Left cardiac atrium (tissue), 4 donors: ENCODE results near the gene YPEL5. TPM values are rescaled to one million over a fixed set of nuclear protein-coding genes. Genes with fewer than 3 reads are reported as not detected.
"Not testable (repeated sequence)": the region's sequence is repeated elsewhere in the genome, so short reads cannot be mapped to it uniquely, and the experiment has no call there.

Source experiments
- ATAC-seq, 2 donors: fragments of 200-7000 bp; cut with Tn5 transposase; one replicate each; pipeline ENCODE4 v1.9.1; 2020; ENCODE audit warnings: mild to moderate bottlenecking in 2 of 2, moderate library complexity in 2 of 2
- DNase-seq: peaks from one replicate; pipeline ENCODE4 v3.0.0-alpha.2; 2020
- intact Hi-C, 2 donors: fragments of 100-400 bp; cut with DNase I; formaldehyde crosslinking; loops; one replicate each; pipeline versions ENCODE4 v1.14.1 to v1.15.1; 2022 to 2023
- total RNA-seq, 2 donors: library from RNA; stranded (reverse); fragmentation: NEBNext Ultra II Directional; extraction: Animal tissue kit (Norgen Biotek cat#: 25700); gene quantifications; one replicate each; pipeline ENCODE4 v1.2.1, GENCODE V29; 2021
- donor health status: DM: no; HTN: yes; CAD: no.
- donor health status: DM: no; HTN: yes; CAD: no; lungs with severe emphysema.
- donor health status: DM: yes; HTN: yes; CAD: no.
- donor health status: Dilated cardiomyopathy.

YPEL5 gene
- total RNA-seq, 2 donors from 2014 or later, result 54.0 to 55.2 TPM

GRCh38 chr2:30134582-30134981 is 12.2 kb upstream of the YPEL5 start:
- ATAC-seq (no peak), DNase-seq (no peak)
- intact Hi-C loops, result no loop called here

- DNase-seq (no peak), ATAC-seq (no peak)
- intact Hi-C loops, result no loop called here
Observed at GRCh38 chr2:30135541-30135940, 11.3 kb upstream of the YPEL5 start.

- ATAC-seq, result no peak
- no peak for DNase-seq
- intact Hi-C loops, result no loop called here
Observed at GRCh38 chr2:30136764-30137444, 9.9 kb upstream of the YPEL5 start.

GRCh38 chr2:30139131-30139870 is 7.5 kb upstream of the YPEL5 start:
- ATAC-seq, result no peak
- intact Hi-C loops, result no loop called here
- no peak for DNase-seq

GRCh38 chr2:30141136-30141535 is 5.7 kb upstream of the YPEL5 start:
- DNase-seq (no peak), ATAC-seq (no peak)
- intact Hi-C loops, result no loop called here

GRCh38 chr2:30144260-30144659 is 2.5 kb upstream of the YPEL5 start:
- no peak for DNase-seq
- intact Hi-C loops, result no loop called here
- no peak for ATAC-seq

- ATAC-seq, DNase-seq, intact Hi-C loops: not testable (repeated sequence)
Observed at GRCh38 chr2:30144951-30145350, 1.9 kb upstream of the YPEL5 start.

- ATAC-seq (no peak), DNase-seq (no peak)
- intact Hi-C loops, result no loop called here
Observed at GRCh38 chr2:30145826-30146336, 926 bp upstream of the YPEL5 start.

GRCh38 chr2:30147196-30147714 is 448 bp downstream of the YPEL5 start:
- peak; percentile 4 for ATAC-seq
- intact Hi-C loops, result no loop called here
- peak; percentile 47 for DNase-seq

GRCh38 chr2:30147715-30148610 is 1.2 kb downstream of the YPEL5 start:
- peak; percentile 86 for DNase-seq
- peak; percentile 36 to 39 for ATAC-seq
- intact Hi-C loops, result no loop called here

GRCh38 chr2:30148850-30149249 is 2.0 kb downstream of the YPEL5 start:
- DNase-seq, result no peak
- no peak for ATAC-seq
- intact Hi-C loops, result no loop called here

- ATAC-seq, result no peak
- intact Hi-C loops, result no loop called here
- DNase-seq, result no peak
Observed at GRCh38 chr2:30149513-30149912, 2.7 kb downstream of the YPEL5 start.

GRCh38 chr2:30149976-30150375 is 3.2 kb downstream of the YPEL5 start:
- intact Hi-C loops, result no loop called here
- no peak for ATAC-seq
- no peak for DNase-seq

- intact Hi-C loops, result no loop called here
- ATAC-seq (no peak), DNase-seq (no peak)
Observed at GRCh38 chr2:30150786-30151185, 4.0 kb downstream of the YPEL5 start.

- ATAC-seq (no peak), DNase-seq (no peak)
- intact Hi-C loops, result no loop called here
Observed at GRCh38 chr2:30152385-30152784, 5.6 kb downstream of the YPEL5 start.

- intact Hi-C loops, result no loop called here
- no peak for ATAC-seq
Observed at GRCh38 chr2:30155202-30155601, 8.4 kb downstream of the YPEL5 start.

GRCh38 chr2:30155889-30156658 is 9.3 kb downstream of the YPEL5 start:
- ATAC-seq, result no peak
- intact Hi-C loops, result no loop called here

More at GRCh38 chr2:30155202-30155601, 8.4 kb downstream of the YPEL5 start:
- DNase-seq, result no peak

GRCh38 chr2:30157616-30158015 is 10.8 kb downstream of the YPEL5 start:
- ATAC-seq (no peak), DNase-seq (no peak)
- intact Hi-C loops, result no loop called here

More at GRCh38 chr2:30155889-30156658, 9.3 kb downstream of the YPEL5 start:
- no peak for DNase-seq

GRCh38 chr2:30159766-30160165 is 13.0 kb downstream of the YPEL5 start:
- no peak for ATAC-seq
- DNase-seq, result no peak
- intact Hi-C loops, result loop anchor here in 1 of 2 donors (10.0 kb wide), 1 partner anchor 545 kb away; no protein-coding TSS in a partner anchor
